RPMI7951 (cell line): ENCODE measurements around the gene LRRC15. TPM values are rescaled to one million over a fixed set of nuclear protein-coding genes. Genes with fewer than 3 reads are reported as not detected.
A peak's percentile ranks its signal among the peaks of the same experiment; 100 is the strongest.

Experiments used
- DNase-seq: peaks from one replicate; pipeline ENCODE4 v3.0.0-alpha.2; 2012; ENCODE audit warnings: low read depth
- total RNA-seq: library from RNA; depleted of rRNA; stranded (reverse); fragments of >200 nt; shearing (Covaris generic); gene quantifications from 2 replicates; pipeline ENCODE4 v1.2.3, GENCODE V29; 2014

LRRC15 gene
- total RNA-seq, 1 experiment from 2014 or later = 93.4 TPM

GRCh38 chr3:194336601-194337355, 32.8 kb downstream of the LRRC15 start:
- DNase-seq = no peak

- DNase-seq = no peak
These were observed 35.6 kb downstream of the LRRC15 start for GRCh38 chr3:194333981-194334320.

GRCh38 chr3:194333212-194333980, 36.1 kb downstream of the LRRC15 start:
- peak; percentile 89 for DNase-seq

- DNase-seq = no peak
These were observed 36.7 kb downstream of the LRRC15 start for GRCh38 chr3:194332858-194333211.

- peak; percentile 20 for DNase-seq
These were observed 39.0 kb downstream of the LRRC15 start for GRCh38 chr3:194330579-194330978.

- DNase-seq = no peak
These were observed 39.4 kb downstream of the LRRC15 start for GRCh38 chr3:194330160-194330559.

GRCh38 chr3:194329583-194329965, 40.0 kb downstream of the LRRC15 start:
- DNase-seq = no peak

GRCh38 chr3:194328942-194329582, 40.5 kb downstream of the LRRC15 start:
- DNase-seq = no peak

GRCh38 chr3:194328053-194328657, 41.4 kb downstream of the LRRC15 start:
- DNase-seq = peak; percentile 81

GRCh38 chr3:194327218-194328052, 42.1 kb downstream of the LRRC15 start:
- peak; percentile 49 for DNase-seq

GRCh38 chr3:194326968-194327217, 42.6 kb downstream of the LRRC15 start:
- peak; percentile 45 for DNase-seq

- peak; percentile 71 for DNase-seq
These were observed 43.2 kb downstream of the LRRC15 start for GRCh38 chr3:194326192-194326967.

GRCh38 chr3:194325424-194326153, 44.0 kb downstream of the LRRC15 start:
- DNase-seq = peak; percentile 25

- DNase-seq = no peak
These were observed 44.7 kb downstream of the LRRC15 start for GRCh38 chr3:194324823-194325327.

- peak; percentile 93 for DNase-seq
These were observed 45.5 kb downstream of the LRRC15 start for GRCh38 chr3:194323785-194324735.

GRCh38 chr3:194322678-194323211, 46.8 kb downstream of the LRRC15 start:
- DNase-seq = peak; percentile 95

- no peak for DNase-seq
These were observed 47.6 kb downstream of the LRRC15 start for GRCh38 chr3:194321693-194322640.
